Endothelial cell of hepatic sinusoid (primary cell): ENCODE results near the gene ABCB8.

Experiments used
- in situ Hi-C: cut with HindIII; loops from 2 replicates; pipeline ENCODE4 v1.10.0; 2017; ENCODE audit warnings: low sequenced_read_pairs

The ABCB8 gene

DNA sequence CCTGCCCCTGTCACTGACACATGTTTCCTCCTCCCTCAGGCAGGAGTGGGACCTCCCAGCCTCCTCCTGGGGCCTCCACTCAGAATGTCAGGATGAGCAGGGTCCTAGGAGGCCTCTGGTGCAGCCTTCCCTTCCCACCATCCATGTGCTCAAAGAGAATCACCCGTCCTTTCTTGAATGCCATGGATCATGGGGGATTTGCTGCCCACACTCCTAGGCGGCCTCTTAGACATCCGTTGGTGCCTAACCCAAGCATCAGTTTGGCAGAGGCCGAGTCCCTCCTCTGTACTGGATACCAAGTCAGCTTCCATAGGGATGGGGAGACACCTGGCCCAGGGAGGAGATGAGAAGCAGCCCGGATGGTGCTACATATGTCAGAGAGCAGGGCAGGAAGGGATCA, 30.4 kb upstream of the ABCB8 start:
- in situ Hi-C loops = no loop called here

DNA sequence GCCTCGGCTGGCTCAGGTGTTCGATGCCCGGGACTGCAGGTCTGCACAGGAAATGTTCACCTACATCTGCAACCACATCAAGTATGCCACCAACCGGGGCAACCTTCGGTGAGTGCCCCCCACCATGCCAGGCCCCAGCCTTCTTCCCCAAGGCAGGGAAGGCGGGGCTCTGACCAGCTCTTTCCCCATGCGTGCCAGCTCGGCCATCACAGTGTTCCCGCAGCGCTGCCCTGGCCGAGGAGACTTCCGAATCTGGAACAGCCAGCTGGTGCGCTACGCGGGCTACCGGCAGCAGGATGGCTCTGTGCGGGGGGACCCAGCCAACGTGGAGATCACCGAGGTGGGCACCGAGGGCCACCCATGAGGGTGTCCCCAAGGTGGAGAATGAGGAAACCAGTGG, 29.9 kb upstream of the ABCB8 start:
- in situ Hi-C loops = no loop called here

DNA sequence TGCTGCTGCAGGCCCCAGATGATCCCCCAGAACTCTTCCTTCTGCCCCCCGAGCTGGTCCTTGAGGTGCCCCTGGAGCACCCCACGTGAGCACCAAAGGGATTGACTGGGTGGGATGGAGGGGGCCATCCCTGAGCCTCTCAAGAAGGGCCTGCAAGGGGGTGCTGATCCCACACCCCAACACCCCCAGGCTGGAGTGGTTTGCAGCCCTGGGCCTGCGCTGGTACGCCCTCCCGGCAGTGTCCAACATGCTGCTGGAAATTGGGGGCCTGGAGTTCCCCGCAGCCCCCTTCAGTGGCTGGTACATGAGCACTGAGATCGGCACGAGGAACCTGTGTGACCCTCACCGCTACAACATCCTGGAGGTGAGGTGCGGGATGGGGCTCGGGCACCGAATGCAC, 29.2 kb upstream of the ABCB8 start:
- in situ Hi-C loops = no loop called here

DNA sequence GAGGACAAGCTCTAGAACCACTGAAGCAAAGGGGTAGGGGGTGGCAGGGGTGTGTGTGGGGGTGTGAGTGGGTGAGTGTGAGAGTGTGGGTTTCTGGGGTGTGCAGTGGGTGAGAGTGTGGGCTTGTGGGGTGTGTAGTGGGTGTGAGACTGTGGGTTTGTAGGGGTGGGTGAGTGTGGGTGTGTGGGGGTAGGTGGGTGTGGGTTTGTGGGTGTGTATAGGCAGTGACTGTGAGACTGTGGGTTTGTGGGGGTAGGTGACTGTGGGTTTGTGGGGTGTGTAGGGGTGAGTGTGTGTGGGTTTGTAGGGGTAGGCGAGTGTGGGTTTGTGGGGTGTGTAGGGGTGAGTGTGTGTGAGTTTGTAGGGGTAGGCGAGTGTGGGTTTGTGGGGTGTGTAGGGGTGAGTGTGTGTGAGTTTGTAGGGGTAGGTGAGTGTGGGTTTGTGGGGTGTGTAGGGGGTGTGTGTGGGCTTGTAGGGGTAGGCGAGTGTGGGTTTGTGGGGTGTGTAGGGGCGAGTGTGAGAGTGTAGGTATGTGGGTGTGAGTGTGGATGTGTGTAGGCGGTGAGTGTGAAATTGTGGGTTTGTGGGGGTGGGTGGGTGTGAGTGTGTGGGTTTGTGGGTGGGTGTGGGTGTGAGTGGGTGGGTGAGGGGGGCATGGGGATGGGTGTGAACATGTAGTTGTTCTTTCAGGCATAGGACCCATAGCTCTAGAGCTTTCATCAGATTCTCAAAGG, 28.6 kb upstream of the ABCB8 start:
- in situ Hi-C loops = loop anchor here (5.0 kb wide), 1 partner anchor 67 kb away; no protein-coding TSS in a partner anchor

DNA sequence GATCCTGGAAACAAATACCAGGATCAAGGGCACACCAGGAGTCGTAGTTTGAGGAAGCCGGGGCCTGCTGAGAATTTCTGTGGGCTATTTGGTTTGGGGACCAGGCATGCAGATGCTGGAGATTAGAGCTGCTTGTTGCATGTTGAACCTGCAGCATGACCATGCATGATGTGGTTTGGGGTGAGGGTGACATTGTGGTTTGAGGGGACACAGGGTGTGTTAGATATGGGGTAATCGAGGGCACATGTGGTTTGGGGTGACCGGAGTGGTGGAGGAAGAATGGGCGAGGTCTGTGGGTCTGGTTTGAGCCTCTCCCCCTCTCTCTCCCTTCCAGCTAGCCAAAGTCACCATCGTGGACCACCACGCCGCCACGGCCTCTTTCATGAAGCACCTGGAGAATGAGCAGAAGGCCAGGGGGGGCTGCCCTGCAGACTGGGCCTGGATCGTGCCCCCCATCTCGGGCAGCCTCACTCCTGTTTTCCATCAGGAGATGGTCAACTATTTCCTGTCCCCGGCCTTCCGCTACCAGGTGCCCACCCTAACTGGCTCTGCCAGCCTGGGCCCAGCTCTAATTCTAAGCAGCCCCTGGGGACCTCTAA, 27.3 kb upstream of the ABCB8 start:
- in situ Hi-C loops = loop anchor here (5.0 kb wide), 1 partner anchor 69 kb away; no protein-coding TSS in a partner anchor

DNA sequence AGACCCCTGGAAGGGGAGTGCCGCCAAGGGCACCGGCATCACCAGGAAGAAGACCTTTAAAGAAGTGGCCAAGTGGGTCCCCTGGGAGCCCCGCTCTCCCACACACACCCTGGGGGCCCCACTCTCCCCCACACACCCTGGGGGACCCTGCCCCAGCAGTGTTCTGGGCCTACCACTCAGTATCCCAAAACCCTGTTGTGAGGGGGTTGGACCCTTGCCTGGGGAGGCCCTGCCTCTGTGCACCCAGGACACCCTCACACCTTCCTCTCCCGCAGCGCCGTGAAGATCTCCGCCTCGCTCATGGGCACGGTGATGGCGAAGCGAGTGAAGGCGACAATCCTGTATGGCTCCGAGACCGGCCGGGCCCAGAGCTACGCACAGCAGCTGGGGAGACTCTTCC, 26.7 kb upstream of the ABCB8 start:
- in situ Hi-C loops = loop anchor here (5.0 kb wide), 1 partner anchor 69 kb away; no protein-coding TSS in a partner anchor

DNA sequence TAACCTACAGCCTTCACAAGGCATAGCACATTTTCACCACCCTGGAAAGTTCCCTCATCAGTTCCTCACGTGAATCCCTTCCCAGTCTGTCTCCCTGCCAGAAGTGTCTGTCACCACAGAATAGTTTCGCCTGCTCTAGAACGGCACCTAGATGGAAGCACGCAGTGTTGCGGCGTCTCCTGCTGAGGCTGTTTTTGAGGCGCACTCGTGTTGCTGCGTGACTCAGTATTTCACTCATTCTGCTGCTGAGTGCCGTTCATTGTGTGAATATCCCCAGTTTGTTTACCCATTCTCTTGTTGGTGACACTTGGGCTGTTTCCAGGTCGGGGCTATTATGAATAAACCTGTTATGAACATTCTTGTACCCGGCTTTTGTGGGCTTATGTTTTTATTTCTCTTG, 24.7 kb upstream of the ABCB8 start:
- in situ Hi-C loops = loop anchor here (5.0 kb wide), 1 partner anchor 71 kb away; no protein-coding TSS in a partner anchor

DNA sequence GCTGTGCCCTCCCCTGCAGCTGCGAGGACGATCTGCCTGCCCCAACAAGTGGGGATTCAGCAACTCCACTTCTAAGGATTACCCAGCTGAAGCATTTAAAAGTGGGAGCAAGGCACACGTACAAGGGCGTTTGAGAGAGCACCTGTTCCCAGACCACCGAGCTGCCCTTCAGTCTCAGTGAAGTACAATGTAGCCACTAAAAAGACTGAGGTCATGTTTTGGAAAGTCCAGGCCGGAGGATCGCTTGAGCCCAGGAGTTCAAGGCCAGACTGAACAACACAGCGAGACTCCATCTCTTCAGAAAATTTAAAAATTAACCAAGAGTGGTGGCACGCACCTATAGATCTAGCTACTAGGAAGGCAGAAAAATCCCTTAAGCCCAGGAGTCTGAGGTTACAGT, 22.7 kb upstream of the ABCB8 start:
- in situ Hi-C loops = no loop called here

DNA sequence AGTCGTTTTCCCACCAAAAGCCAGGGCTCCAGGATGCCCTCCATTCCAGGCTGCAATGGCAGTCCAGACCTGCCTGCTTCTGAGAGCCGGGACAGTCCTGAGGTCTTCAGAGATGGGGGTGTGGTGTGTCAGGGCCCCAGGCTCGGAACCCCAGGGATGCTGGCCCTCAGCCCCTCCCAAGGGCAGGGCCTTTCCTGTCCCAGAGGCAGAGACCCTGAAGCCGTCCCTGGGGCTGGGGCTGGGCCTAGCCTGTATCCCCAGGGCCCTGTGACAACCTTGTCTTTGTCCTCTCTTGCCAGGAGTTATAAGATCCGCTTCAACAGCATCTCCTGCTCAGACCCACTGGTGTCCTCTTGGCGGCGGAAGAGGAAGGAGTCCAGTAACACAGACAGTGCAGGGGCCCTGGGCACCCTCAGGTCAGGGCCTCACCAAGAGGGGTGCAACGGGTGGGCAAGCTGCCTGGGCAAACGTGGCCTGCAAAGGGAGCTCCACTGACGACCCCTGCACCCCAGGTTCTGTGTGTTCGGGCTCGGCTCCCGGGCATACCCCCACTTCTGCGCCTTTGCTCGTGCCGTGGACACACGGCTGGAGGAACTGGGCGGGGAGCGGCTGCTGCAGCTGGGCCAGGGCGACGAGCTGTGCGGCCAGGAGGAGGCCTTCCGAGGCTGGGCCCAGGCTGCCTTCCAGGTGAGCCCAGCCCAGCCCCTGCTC, 21.5 kb upstream of the ABCB8 start:
- in situ Hi-C loops = no loop called here

DNA sequence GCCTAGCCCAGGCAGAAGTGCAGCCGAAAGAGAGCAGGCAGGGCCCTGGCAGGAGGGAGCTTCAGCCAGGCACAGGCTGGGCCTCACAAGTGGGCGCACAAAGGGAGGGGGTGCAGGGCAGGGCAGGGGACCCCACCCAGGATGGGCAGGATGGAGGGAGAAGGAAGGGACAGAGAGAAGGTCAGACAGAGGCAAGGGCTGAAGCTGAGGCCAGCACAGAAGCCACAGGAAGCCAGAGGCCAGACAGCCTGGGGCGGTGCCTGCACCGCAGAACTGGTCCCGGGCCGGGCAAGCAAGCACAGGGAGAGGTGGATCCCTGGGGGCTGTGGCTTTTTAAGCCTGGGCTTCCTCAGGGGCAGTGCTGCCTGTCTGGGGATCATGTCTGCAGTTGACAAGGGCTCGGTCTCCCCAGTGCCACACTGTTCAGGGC, 20.8 kb upstream of the ABCB8 start:
- in situ Hi-C loops = no loop called here

DNA sequence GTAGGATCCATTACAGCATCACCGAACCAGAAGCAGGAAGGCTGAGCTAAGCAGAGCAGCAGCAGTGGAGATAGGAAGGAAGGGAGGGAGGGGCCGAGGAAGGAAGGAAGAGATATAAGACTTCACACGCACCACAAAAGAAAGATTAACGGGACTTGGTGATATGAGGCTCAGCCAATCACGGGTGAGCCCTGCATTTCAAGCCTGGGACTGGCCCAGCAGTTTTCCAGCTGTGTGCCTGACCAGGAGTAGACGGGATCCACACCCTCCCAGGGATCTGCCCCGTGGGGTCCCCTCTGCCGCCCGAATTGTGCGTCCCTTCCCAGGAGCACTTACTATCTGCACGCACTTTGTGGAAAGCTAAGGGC, 20.1 kb upstream of the ABCB8 start:
- in situ Hi-C loops = no loop called here

DNA sequence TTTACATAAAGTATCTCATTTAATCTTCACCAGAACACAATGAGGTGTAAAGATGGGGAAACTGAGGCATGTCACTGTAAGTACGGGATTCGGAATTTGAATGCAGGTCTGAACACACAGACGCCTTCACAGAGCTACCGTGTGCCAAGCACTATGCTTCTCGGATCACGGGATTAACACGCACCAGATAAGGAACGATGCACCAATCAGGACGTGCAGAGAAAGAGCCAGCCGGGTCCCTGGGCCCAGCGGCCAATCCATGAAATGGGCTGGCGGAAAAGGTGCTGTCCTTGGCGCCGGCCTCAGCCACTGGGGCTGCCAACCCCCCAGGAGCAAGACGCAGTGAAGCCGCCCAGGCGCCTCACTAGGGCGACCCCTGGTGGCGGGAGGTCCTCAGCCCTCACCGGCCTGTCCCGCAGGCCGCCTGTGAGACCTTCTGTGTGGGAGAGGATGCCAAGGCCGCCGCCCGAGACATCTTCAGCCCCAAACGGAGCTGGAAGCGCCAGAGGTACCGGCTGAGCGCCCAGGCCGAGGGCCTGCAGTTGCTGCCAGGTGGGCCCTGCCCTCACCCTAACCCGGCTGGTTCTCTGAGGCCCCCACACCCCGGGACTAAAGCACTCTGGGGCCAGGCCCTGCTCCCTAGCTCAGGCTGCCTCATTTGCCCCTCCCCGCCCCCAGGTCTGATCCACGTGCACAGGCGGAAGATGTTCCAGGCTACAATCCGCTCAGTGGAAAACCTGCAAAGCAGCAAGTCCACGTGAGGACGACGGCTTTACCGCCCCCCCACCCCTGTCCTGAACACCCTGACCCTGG, 19.5 kb upstream of the ABCB8 start:
- in situ Hi-C loops = no loop called here

DNA sequence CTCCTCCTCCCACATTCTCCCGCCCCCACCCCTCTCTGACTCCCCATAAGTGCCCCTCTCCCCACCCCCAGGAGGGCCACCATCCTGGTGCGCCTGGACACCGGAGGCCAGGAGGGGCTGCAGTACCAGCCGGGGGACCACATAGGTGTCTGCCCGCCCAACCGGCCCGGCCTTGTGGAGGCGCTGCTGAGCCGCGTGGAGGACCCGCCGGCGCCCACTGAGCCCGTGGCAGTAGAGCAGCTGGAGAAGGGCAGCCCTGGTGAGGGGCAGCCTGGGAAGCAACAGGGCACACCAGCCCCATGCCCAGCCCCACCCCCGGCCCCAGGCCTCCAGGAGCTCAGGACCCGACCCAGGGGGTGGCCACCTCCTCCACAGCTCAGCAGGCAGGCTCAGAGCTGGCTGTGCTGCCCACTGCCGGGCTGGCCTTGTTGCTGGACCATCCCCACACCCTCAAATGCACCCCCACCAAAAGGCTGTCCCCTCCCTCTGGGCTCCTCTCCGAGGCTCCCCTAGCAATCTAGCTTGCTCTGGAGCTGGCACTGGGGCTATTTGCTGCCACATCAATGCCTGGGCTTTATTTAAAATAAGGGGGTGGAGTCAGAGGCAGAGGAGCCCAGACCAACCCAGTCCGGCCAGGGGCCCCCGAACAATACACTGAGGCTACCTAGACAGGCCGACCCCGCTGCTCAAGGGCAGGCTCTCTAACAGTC, 18.8 kb upstream of the ABCB8 start:
- in situ Hi-C loops = loop anchor here (5.0 to 10.0 kb wide), 2 partner anchors 55 to 138 kb away; no protein-coding TSS in a partner anchor

DNA sequence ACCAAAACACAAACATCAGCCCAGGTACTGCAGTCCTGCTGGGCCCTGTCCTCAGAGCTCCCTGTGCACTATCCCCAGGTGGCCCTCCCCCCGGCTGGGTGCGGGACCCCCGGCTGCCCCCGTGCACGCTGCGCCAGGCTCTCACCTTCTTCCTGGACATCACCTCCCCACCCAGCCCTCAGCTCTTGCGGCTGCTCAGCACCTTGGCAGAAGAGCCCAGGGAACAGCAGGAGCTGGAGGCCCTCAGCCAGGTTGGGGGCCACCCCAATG, 18.3 kb upstream of the ABCB8 start:
- in situ Hi-C loops = loop anchor here (5.0 to 10.0 kb wide), 2 partner anchors 55 to 137 kb away; no protein-coding TSS in a partner anchor

DNA sequence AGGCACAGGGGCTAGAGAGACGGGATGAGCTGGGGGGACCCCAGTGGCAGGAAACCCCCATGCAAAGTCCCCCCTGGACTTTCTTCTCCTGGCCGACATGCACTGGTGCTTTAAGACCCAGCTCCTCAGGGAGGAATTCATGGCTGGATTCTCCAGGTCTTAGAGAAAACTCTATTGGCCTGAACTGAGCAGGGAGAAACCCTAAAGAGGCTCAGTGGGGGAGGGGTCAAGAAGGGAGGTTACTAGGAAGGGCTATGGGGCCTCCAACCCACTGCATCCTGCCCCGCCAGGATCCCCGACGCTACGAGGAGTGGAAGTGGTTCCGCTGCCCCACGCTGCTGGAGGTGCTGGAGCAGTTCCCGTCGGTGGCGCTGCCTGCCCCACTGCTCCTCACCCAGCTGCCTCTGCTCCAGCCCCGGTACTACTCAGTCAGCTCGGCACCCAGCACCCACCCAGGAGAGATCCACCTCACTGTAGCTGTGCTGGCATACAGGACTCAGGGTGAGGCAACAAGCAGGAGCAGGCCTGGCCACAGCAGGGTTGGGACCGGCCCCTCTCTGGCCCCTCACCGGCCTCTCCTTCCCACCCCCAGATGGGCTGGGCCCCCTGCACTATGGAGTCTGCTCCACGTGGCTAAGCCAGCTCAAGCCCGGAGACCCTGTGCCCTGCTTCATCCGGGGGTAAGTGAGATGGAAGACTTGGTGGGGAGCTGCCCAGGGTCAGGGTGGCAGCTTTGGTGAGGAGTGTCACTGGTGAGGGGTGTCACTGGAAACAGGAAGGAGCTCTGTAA, 17.7 kb upstream of the ABCB8 start:
- in situ Hi-C loops = loop anchor here (5.0 to 10.0 kb wide), 2 partner anchors 56 to 137 kb away; no protein-coding TSS in a partner anchor

DNA sequence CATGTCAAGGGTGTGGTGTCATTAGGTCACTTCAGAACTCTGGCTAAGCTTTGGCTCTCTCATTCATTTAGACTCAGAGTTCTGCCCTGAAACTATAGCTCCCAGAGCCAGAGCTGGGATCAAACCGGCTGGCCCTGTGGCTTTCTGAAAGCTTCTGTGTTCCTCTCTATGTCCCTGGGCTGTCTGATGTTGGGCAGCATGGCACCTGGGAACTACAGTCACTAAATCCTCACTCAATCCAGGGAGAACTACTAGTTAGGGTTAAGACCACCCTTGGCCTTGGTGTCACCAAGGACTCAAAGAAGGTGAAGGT, 17.2 kb upstream of the ABCB8 start:
- in situ Hi-C loops = loop anchor here (5.0 to 10.0 kb wide), 2 partner anchors 56 to 136 kb away; no protein-coding TSS in a partner anchor

DNA sequence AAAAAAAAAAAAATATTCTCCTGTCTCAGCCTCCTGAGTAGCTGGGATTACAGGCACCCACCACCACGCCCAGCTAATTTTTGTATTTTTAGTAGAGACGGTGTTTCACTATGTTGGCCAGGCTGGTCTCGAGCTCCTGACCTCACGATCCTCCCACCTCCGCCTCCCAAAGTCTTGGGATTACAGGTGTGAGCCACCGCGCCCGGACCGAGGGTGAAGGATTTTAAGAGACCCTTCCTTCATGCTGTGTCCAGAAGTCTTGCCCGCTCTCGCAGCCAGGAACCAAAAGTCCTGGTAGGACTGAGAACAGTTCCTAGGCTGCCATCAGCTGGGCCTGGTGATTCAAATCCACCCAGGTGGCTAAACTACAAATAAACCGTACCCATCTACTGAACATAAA, 16.6 kb upstream of the ABCB8 start:
- in situ Hi-C loops = loop anchor here (5.0 to 10.0 kb wide), 2 partner anchors 57 to 136 kb away; no protein-coding TSS in a partner anchor

DNA sequence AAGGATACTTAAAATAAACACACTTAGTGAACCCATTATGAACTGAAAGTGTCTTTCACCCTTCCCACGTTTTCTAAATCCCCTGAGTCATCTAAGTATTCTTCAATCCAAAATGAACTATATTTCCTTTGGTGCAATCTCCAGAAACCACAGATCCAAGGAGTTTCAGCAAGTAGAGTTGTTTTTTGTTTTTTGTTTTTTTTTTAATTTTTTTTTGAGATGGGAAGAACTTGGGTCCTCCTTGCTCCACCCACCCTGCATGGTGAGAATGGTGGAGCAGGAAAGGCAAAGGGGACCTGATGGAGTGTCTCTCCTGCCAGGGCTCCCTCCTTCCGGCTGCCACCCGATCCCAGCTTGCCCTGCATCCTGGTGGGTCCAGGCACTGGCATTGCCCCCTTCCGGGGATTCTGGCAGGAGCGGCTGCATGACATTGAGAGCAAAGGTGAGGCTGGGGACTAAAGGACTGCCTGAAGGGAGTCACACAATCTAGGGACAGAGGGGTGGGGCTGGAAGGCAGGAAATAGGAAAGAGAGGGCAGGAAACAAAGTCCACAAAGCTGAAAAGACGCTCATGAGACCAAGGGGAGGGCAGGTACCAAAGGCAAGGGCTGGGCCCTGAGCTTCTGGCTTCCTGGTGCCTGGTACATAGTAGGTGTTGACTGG, 16.1 kb upstream of the ABCB8 start:
- in situ Hi-C loops = loop anchor here (5.0 to 10.0 kb wide), 2 partner anchors 57 to 135 kb away; no protein-coding TSS in a partner anchor

DNA sequence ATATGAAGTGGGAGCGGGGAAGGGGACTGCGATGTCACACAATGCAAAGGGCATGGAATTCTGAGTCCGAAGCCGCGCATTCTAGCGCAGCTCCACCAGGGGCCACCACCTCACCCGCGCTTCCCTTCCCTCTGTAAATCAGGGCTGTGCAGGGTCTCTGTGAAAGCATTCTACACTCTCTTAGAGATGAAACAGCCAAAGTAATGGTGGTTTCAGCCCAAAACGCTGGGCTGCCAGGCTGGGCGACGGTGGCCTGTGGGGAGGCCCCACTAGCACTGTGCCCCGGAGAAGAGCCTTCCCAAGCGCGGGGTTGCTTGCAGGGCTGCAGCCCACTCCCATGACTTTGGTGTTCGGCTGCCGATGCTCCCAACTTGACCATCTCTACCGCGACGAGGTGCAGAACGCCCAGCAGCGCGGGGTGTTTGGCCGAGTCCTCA, 15.3 kb upstream of the ABCB8 start:
- in situ Hi-C loops = loop anchor here (5.0 to 10.0 kb wide), 2 partner anchors 58 to 134 kb away; no protein-coding TSS in a partner anchor
